ENCODE data around the gene OR6N2.

Gene OR6N2

DNA sequence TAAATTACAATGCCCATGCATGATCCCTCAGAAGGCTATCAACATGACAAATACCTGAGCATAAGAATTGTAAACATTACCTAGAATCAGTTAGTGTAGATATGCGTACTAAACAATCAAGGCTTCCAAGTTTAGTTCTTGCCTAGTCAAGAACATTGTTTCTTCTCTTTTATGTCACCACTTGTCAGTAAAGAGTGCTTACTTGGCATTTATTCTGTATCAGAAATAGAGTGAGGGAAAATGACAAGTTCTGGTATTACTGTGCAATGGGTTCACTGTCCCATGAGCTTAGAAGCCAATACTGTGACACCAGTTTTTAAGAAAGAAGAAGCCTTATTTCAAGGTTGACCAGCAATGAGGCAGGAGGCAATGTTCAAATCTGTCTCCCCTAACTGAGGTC is 22.7 kb upstream of the OR6N2 start:
- no peak for DNase-seq (ENCODE audit: insufficient read length, low spot score)
- no peak for FAIRE-seq
- TF ChIP-seq, protein P1, sequence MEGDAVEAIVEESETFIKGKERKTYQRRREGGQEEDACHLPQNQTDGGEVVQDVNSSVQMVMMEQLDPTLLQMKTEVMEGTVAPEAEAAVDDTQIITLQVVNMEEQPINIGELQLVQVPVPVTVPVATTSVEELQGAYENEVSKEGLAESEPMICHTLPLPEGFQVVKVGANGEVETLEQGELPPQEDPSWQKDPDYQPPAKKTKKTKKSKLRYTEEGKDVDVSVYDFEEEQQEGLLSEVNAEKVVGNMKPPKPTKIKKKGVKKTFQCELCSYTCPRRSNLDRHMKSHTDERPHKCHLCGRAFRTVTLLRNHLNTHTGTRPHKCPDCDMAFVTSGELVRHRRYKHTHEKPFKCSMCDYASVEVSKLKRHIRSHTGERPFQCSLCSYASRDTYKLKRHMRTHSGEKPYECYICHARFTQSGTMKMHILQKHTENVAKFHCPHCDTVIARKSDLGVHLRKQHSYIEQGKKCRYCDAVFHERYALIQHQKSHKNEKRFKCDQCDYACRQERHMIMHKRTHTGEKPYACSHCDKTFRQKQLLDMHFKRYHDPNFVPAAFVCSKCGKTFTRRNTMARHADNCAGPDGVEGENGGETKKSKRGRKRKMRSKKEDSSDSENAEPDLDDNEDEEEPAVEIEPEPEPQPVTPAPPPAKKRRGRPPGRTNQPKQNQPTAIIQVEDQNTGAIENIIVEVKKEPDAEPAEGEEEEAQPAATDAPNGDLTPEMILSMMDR (IDR thresholded peaks at IDR 0.05; ENCODE audit: insufficient read depth, missing control alignments): no peak

DNA sequence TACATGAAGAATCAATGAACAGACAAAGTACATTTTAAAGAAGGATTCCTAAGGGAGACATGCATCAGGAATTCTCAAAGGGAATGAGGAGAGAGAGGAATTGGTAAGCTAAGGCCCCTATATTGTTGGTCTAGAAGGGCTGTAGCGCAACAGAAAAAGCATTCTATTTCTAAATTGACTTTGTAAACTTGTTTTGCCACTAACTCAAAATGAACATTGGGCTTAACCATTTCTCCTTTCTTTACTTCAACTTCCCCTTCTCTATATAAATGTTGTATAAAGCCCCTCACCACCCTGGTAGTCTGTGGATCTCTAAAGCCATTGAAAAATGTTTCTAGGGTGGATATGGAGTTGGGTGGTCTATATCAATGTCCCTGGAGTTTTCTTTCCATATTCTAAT is 20.4 kb upstream of the OR6N2 start:
- FAIRE-seq: no peak
- TF ChIP-seq, protein P1 (IDR thresholded peaks at IDR 0.05; ENCODE audit: insufficient read depth, missing control alignments): no peak
- no peak for DNase-seq (ENCODE audit: insufficient read length, low spot score)

DNA sequence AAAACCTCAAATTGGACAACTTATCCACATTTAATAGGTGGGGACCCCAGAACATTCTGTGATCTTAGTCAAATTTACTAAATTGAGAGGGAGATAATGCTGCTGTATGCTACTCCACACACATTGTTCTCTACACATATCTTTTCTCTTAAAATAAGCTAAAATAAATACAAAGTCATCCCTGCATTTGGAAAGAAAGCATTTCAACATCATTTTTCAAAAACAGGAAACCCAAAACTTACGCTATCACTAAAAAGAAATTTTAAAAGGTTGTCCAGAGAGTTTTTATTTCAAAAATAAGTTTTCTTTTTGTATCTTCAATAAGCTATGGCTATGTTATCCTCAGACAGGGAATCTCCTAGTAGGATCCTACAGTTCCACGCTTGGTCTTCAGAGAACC is 19.5 kb upstream of the OR6N2 start:
- FAIRE-seq (no peak), DNase-seq (ENCODE audit: insufficient read length, low spot score) (no peak)
- TF ChIP-seq, protein P1 (IDR thresholded peaks at IDR 0.05; ENCODE audit: insufficient read depth, missing control alignments): no peak

DNA sequence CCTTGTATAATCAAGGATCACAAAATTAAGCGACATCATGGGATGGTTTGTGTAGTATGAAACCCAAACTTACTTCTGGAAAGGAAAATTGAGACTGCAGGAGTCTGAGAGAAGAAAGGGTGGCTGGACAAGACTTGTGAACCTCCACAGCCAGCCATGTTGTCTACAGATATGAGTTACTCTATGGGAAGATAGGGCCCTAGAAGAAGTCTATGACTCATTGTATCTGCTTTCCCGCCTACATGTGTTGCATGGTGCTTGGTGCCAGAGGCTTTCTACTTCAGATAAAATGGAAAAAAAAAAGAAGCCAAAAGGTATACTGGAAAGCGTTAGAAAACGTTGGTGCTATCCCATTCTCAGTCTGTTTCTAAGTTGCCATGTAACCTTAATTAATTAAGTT is 18.7 kb upstream of the OR6N2 start:
- DNase-seq (ENCODE audit: insufficient read length, low spot score): no peak
- FAIRE-seq: no peak
- TF ChIP-seq, protein P1 (IDR thresholded peaks at IDR 0.05; ENCODE audit: insufficient read depth, missing control alignments): no peak

DNA sequence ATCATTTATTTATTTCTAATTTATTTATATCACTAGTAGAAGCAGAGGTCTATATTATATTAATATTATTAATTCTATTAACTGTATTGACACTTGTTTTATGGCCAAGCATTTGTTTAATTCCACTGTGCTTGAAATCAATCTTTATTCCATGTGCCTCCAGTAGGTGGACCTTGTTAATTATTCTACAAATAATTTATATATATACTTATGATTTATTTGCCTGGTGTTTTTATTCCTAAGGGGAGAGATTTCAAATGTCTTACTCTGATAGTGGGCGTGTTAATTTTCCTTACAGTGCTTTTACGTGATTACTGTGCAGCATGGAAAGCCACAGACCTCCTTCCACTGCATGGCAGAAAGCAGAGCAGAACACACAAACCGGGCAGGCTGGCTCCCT is 17.5 kb upstream of the OR6N2 start:
- TF ChIP-seq, protein P1 (IDR thresholded peaks at IDR 0.05; ENCODE audit: insufficient read depth, missing control alignments): no peak
- FAIRE-seq (no peak), DNase-seq (ENCODE audit: insufficient read length, low spot score) (no peak)

DNA sequence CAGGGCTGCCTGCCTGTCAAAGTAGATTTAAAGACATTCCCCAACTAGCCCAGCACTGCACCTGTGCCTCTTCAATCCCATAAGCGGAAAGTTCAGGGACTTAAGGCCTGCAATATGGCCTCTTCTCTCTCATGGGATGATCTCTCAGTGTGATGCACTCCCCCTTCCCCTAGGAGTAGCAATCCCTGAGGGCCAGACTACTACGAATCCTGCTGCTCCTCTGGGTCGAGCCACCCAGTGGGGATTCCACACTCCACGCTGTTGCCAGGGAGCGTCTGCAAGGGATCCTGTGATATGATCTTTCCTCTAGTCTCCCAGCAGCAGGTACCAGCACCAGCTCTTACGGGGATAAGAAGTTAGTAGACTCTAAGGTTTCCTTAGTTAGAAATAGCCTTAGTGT is 13.2 kb upstream of the OR6N2 start:
- FAIRE-seq (no peak), DNase-seq (ENCODE audit: insufficient read length, low spot score) (no peak)
- TF ChIP-seq, protein P1 (IDR thresholded peaks at IDR 0.05; ENCODE audit: insufficient read depth, missing control alignments): no peak

DNA sequence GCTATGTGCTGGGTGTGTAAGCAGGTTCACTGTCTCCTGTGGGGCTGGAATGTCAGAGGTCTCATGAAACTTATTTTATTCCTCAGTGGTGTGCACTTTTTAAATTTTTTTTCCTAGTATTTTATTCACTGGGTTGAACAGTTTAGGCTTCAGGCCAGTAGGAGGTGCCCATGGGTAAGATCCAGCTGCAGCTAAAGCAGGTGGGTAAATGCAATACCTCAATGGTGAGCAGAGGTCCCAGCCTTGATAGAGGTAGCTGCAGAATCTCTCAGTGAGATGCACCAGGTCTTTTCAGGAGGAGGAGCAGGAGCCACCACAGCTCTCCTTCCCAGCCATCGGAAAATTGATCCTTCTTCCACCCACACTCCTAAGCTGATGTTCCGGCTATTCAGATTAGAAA is 12.6 kb upstream of the OR6N2 start:
- TF ChIP-seq, protein P1 (IDR thresholded peaks at IDR 0.05; ENCODE audit: insufficient read depth, missing control alignments): no peak
- no peak for DNase-seq (ENCODE audit: insufficient read length, low spot score)
- no peak for FAIRE-seq
